ENCODE data around the gene FOXRED1. TPM values are rescaled to one million over a fixed set of nuclear protein-coding genes. Genes with fewer than 3 reads are reported as not detected.

The FOXRED1 gene
- total RNA-seq, 1 donor from 2014 or later: 27.7 TPM

DNA sequence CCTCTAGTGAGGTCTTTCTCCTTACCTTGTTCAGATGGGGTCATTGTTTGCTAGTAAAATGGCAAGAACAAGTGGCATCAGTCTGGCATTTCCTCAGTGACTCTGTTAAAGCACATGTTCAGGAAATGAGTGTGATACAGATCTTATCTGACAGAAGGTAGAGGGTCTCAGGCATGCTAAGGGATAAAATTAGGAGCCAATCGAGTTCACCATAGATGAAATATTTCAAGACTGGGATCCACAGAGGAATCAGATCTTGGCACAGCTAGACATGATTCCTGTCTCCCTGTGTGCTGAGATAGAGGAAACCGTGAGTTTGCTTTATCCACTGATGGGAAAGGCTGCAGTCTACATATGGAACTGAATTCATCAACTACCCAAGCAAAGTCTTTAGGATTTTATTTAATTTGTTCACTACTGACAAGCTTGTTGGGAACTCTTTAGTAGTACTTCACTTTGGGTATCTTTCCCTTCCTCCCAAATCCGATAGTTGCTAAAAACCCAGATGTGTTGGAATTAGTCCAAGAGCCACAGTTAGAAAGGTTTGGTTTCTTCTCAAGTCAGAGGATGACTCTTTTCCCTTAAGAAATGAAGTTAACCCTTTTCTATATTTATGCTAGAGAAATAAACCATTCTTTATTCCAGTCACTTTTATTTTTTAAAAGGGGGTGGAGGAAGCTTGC, 39.0 kb upstream of the FOXRED1 start:
- no peak for DNase-seq
- peak overlapping the region; percentile 41 for H3K27ac ChIP-seq (replicated peaks)
- no peak overlapping the region for H3K4me3 ChIP-seq
- H3K4me1 ChIP-seq: peaks cover 30% of the 10 kb centered on the region
- H3K9me3 ChIP-seq (replicated peaks): no peaks in the 10 kb centered on the region
- TF ChIP-seq, protein P1, sequence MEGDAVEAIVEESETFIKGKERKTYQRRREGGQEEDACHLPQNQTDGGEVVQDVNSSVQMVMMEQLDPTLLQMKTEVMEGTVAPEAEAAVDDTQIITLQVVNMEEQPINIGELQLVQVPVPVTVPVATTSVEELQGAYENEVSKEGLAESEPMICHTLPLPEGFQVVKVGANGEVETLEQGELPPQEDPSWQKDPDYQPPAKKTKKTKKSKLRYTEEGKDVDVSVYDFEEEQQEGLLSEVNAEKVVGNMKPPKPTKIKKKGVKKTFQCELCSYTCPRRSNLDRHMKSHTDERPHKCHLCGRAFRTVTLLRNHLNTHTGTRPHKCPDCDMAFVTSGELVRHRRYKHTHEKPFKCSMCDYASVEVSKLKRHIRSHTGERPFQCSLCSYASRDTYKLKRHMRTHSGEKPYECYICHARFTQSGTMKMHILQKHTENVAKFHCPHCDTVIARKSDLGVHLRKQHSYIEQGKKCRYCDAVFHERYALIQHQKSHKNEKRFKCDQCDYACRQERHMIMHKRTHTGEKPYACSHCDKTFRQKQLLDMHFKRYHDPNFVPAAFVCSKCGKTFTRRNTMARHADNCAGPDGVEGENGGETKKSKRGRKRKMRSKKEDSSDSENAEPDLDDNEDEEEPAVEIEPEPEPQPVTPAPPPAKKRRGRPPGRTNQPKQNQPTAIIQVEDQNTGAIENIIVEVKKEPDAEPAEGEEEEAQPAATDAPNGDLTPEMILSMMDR (IDR thresholded peaks at IDR 0.05; ENCODE audit: borderline replicate concordance): no peak
- H3K27me3 ChIP-seq (ENCODE audit: low read depth): no peaks in the 10 kb centered on the region
- intact Hi-C loops (cut with micrococcal nuclease): no loop called here
- H3K36me3 ChIP-seq: peaks cover under 1% of the 10 kb centered on the region

DNA sequence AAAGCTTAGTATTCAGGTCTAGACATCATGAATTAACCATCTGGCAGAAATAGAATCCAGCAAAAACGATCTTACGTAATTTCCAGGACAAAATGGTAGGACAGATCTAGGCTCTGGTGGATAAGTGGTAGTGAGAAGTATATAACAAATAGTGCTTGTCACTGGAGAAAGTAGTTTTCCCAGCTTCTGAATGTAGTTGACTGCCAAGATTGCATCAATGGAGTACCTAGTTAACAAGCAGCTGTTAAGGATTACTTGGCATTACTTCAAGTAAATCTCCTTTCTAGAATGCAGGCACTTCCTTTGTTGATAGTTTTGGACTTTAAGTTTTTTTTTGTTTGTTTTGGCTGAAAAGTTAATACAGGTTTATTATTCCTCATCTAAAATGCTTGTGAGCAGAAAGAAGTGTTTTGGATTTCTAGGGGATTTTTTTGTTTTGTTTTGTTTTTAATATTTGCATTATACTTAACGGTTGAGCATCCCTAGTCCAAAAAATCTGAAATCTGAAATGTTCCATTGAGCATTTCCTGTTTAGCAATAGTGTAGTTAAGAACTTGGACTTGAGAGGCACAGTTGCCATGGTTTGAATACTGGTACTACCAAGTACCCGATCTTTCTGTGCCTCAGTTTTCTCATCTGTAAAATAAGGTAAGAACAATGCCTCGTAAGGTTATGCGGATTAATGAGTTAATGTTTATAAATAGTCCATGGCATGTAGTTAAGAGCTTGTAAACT, 37.1 kb upstream of the FOXRED1 start:
- H3K4me1 ChIP-seq: peaks cover 30% of the 10 kb centered on the region
- H3K27ac ChIP-seq (replicated peaks): peak overlapping the region; percentile 15
- intact Hi-C loops (cut with micrococcal nuclease): no loop called here
- no peak for DNase-seq
- H3K36me3 ChIP-seq: peaks cover 17% of the 10 kb centered on the region
- no peaks in the 10 kb centered on the region for H3K9me3 ChIP-seq (replicated peaks)
- TF ChIP-seq, protein P1 (IDR thresholded peaks at IDR 0.05; ENCODE audit: borderline replicate concordance): no peak
- no peak overlapping the region for H3K4me3 ChIP-seq
- no peaks in the 10 kb centered on the region for H3K27me3 ChIP-seq (ENCODE audit: low read depth)

DNA sequence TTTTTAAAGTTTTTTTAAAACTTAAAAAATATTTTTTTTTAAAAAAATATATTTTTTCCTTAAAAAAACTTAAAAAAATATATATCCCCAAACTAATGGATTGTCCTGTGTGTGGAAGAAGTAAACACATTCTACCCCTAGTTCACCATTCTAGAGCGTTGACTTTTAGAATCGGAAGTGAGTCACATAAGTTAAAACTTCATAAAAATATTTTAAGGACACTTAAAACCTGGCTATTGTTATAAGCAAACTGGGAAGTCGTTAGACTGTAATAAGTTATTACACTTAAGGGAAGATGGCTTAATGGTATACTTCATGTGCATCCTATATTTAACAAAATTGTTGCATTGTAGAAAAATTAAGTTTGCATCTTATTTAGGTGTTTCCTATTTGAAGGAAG, 36.3 kb upstream of the FOXRED1 start:
- H3K4me1 ChIP-seq: peaks cover 30% of the 10 kb centered on the region
- no peak overlapping the region for H3K4me3 ChIP-seq
- TF ChIP-seq, protein P1 (IDR thresholded peaks at IDR 0.05; ENCODE audit: borderline replicate concordance): no peak
- H3K9me3 ChIP-seq (replicated peaks): no peaks in the 10 kb centered on the region
- peaks cover 17% of the 10 kb centered on the region for H3K36me3 ChIP-seq
- no peaks in the 10 kb centered on the region for H3K27me3 ChIP-seq (ENCODE audit: low read depth)
- intact Hi-C loops (cut with micrococcal nuclease): no loop called here
- DNase-seq: no peak
- no peak overlapping the region for H3K27ac ChIP-seq (replicated peaks)

DNA sequence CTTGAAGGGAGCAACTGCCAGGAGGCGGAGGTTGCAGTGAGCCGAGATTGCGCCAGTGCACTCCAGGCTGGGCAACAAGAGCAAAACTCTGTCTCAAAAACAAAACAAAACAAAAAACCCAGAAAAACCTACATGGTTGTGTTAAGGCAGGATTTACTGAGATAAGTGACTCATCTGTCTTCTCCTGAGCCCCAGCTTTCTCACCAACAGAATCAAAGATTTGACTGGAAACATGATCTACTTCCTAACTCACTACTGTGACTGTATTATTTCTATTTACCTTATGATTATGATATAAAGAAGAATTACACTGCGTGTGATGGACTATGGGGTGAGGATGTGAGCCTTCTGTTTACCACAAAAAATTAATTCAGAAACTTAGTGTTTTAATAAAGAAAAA, 35.6 kb upstream of the FOXRED1 start:
- Histone ChIP-seq H3K4me1 (peaks cover 30% of the 10 kb centered on the region), H3K36me3 (peaks cover 24% of the 10 kb centered on the region), H3K27ac (replicated peaks) (no peak overlapping the region), H3K4me3 (no peak overlapping the region), H3K27me3 (ENCODE audit: low read depth) (no peaks in the 10 kb centered on the region), H3K9me3 (replicated peaks) (no peaks in the 10 kb centered on the region)
- TF ChIP-seq, protein P1 (IDR thresholded peaks at IDR 0.05; ENCODE audit: borderline replicate concordance): no peak
- intact Hi-C loops (cut with micrococcal nuclease): no loop called here
- DNase-seq: no peak

DNA sequence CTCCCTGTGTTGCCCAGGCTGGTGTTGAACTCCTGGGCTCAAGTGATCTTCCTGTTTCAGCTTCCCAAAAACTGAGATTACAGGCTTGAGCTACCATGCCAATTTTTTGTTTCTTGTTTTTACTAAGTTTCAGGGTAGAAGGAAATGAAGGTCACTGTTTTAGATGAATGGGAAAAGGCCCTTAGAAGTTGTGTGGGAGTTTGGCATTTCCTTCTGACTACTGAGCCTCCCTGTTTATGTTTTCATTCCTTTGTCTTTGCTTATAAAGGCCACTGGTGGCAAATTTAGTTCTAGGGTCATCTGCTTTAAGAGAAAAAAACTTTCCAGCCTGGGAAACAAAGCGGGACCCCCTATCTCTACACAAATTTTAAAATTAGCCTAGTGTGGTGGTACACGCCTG, 22.3 kb upstream of the FOXRED1 start:
- H3K27me3 ChIP-seq (ENCODE audit: low read depth): no peaks in the 10 kb centered on the region
- peaks cover 73% of the 10 kb centered on the region for H3K36me3 ChIP-seq
- intact Hi-C loops (cut with micrococcal nuclease): no loop called here
- no peak for DNase-seq
- H3K4me3 ChIP-seq: no peak overlapping the region
- TF ChIP-seq, protein P1 (IDR thresholded peaks at IDR 0.05; ENCODE audit: borderline replicate concordance): no peak
- H3K9me3 ChIP-seq (replicated peaks): no peaks in the 10 kb centered on the region
- H3K27ac ChIP-seq (replicated peaks): no peak overlapping the region
- H3K4me1 ChIP-seq: no peaks in the 10 kb centered on the region
